A673 (cell line): ENCODE measurements around the gene TAPBPL.

Experiments used
- CTCF ChIP-seq: fragments of 300-800, 200-600 bp; sonication (generic); conservative IDR thresholded peaks from 2 replicates; pipeline ENCODE4 v1.5.1; 2017; ENCODE audit warnings: low read depth, mild to moderate bottlenecking, antibody characterized with exemption, low read length, moderate library complexity, mixed read lengths
- EZH2 ChIP-seq: fragments of 200-600 bp; sonication (generic); IDR thresholded peaks from 2 replicates; pipeline ENCODE4 v1.6.1; 2017; ENCODE audit warnings: borderline replicate concordance, low read depth, mild to moderate bottlenecking, mixed read lengths, antibody characterized with exemption, low read length; ENCODE audit not compliant: poor library complexity, severe bottlenecking

GRCh38 chr12:6438345-6438744 is 13.5 kb upstream of the TAPBPL start:
- TF ChIP-seq CTCF: no peak
- TF ChIP-seq EZH2: no peak
